HFF-Myc (cell line): Measurements from ENCODE around the gene GON7.
"Not testable (repeated sequence)": the region's sequence is repeated elsewhere in the genome, so short reads cannot be mapped to it uniquely, and the experiment has no call there.

Experiments used
- DNase-seq: peaks from one replicate; pipeline ENCODE4 v3.0.0-alpha.2; 2011; ENCODE audit warnings: low read depth; ENCODE audit errors: extremely low read depth
- H3K4me3 ChIP-seq: replicated peaks from 2 replicates; pipeline ENCODE4 v1.5.1; 2011; ENCODE audit warnings: low read depth, mild to moderate bottlenecking, control low read depth, low read length
- CTCF ChIP-seq: IDR thresholded peaks from 2 replicates; pipeline ENCODE4 v1.5.1; 2012; ENCODE audit warnings: mild to moderate bottlenecking, low read depth, low read length, control low read depth; ENCODE audit errors: missing control alignments

Gene GON7

GRCh38 chr14:93184391-93185348 is 22.2 kb downstream of the GON7 start, which contains the start of the genes LYSET and MOAP1:
Gene LYSET (plus strand): TSS chr14:93185317. CDS start chr14:93185406, 89 bp downstream.
Gene MOAP1 (minus strand): TSS chr14:93184897. CDS start chr14:93184242, 655 bp downstream.
- DNase-seq, result peak; percentile 19
- H3K4me3 ChIP-seq, result peak within 1 kb of the TSS; percentile 88
- no peak for TF ChIP-seq CTCF

GRCh38 chr14:93183596-93184317 is 23.1 kb downstream of the GON7 start:
- H3K4me3 ChIP-seq, result peak overlapping the region; percentile 88
- no peak for DNase-seq

GRCh38 chr14:93175492-93175891 is 31.4 kb downstream of the GON7 start:
- DNase-seq, result no peak
- H3K4me3 ChIP-seq, result no peak overlapping the region
- no peak for TF ChIP-seq CTCF

More at GRCh38 chr14:93183596-93184317, 23.1 kb downstream of the GON7 start:
- no peak for TF ChIP-seq CTCF

- not testable (repeated sequence) for DNase-seq, H3K4me3 ChIP-seq
These were observed 32.1 kb downstream of the GON7 start for GRCh38 chr14:93174731-93175130.

- no peak for DNase-seq
- no peak for TF ChIP-seq CTCF
- H3K4me3 ChIP-seq, result no peak overlapping the region
These were observed 32.9 kb downstream of the GON7 start for GRCh38 chr14:93173943-93174395.

- DNase-seq, result no peak
- no peak overlapping the region for H3K4me3 ChIP-seq
- no peak for TF ChIP-seq CTCF
These were observed 35.5 kb downstream of the GON7 start for GRCh38 chr14:93171376-93171775.

- DNase-seq, H3K4me3 ChIP-seq: not testable (repeated sequence)
These were observed 36.7 kb downstream of the GON7 start for GRCh38 chr14:93170141-93170540.

- not testable (repeated sequence) for H3K4me3 ChIP-seq, DNase-seq
These were observed 37.2 kb downstream of the GON7 start for GRCh38 chr14:93169619-93170018.

GRCh38 chr14:93168610-93169009 is 38.3 kb downstream of the GON7 start:
- not testable (repeated sequence) for DNase-seq, H3K4me3 ChIP-seq

- not testable (repeated sequence) for H3K4me3 ChIP-seq, DNase-seq
These were observed 41.3 kb downstream of the GON7 start for GRCh38 chr14:93165271-93166265.
